Measurements from ENCODE around the gene GAGE10.
"Not testable (repeated sequence)": the region's sequence is repeated elsewhere in the genome, so short reads cannot be mapped to it uniquely, and the experiment has no call there.

Gene GAGE10

DNA sequence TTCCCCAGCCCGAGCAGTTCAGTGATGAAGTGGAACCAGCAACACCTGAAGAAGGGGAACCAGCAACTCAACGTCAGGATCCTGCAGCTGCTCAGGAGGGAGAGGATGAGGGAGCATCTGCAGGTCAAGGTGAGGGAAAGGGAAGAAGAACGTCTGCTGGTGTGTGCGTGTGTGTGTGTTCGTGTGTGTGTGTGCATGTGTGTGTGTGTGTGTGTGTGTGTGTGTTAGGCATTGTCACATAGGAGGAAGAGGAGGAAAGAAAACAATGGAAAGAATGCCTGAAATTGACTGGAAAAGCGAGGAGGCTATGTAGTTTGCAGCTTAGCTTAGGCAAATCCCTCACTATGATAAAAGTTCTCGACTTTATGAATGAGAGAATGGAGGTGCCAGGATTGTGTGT, 20.3 kb downstream of the GAGE10 start:
- not testable (repeated sequence) for DNase-seq (ENCODE audit: low read depth)

DNA sequence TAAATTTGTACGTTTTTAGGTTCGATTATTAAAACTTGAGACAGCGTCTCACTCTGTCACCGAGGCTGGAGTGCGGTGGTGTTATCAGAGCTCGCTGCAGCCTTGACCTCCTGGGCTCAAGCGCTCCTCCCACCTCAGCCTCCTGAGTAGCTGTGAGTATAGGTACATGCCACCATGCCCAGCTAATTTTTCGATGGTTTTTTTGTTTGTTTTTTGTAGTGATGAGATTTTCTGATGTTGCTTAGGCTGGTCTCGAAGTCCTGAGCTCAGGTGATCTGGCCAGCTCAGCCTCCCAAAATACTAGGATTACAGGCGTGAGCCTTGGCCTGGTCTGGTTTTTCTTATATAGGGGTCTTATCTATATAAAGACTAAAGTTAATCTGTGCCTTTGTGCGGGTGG, 27.0 kb downstream of the GAGE10 start:
- DNase-seq (ENCODE audit: low read depth) = not testable (repeated sequence)

- DNase-seq (ENCODE audit: low read depth) = not testable (repeated sequence)
Measured at GRCh38 chrX:49331282-49331681, 27.8 kb downstream of the GAGE10 start, which contains the start of gene GAGE13. GAGE13 (plus strand) TSS chrX:49331582; CDS start chrX:49332738, 1,156 bp downstream.

- not testable (repeated sequence) for DNase-seq (ENCODE audit: low read depth)
Measured at GRCh38 chrX:49331841-49332240, 28.4 kb downstream of the GAGE10 start.

- not testable (repeated sequence) for DNase-seq (ENCODE audit: low read depth)
Measured at GRCh38 chrX:49341449-49341848, 38.0 kb downstream of the GAGE10 start.

GRCh38 chrX:49344496-49345175, 41.2 kb downstream of the GAGE10 start:
- DNase-seq (ENCODE audit: low read depth) = not testable (repeated sequence)

DNA sequence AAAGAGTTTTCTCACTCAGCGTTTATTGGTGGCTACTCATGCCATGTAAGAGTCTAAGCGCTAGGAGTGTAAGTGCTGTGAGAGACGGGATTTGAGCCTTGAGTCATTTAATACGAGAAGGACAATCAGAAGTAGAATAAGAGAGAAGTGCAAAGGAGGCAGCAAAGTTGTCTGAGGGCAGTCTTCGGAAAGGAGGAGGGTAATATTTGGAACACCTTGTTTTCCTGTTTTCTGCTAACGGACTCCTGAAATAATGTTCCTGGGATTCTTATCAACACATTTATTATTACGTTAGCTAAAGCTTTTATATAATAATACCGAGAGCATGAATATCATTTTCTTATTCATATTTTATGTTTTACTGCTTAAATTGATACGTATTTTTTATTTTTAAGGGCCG, 42.0 kb downstream of the GAGE10 start:
- DNase-seq (ENCODE audit: low read depth) = not testable (repeated sequence)

- DNase-seq (ENCODE audit: low read depth) = not testable (repeated sequence)
Measured at GRCh38 chrX:49346150-49346549, 42.7 kb downstream of the GAGE10 start.
